Measurements from ENCODE around the gene SETD1B. TPM values are rescaled to one million over a fixed set of nuclear protein-coding genes. Genes with fewer than 3 reads are reported as not detected.

The SETD1B gene
- total RNA-seq, 3 donors from 2014 or later, result 4.2 to 7.9 (median 6.1) TPM

DNA sequence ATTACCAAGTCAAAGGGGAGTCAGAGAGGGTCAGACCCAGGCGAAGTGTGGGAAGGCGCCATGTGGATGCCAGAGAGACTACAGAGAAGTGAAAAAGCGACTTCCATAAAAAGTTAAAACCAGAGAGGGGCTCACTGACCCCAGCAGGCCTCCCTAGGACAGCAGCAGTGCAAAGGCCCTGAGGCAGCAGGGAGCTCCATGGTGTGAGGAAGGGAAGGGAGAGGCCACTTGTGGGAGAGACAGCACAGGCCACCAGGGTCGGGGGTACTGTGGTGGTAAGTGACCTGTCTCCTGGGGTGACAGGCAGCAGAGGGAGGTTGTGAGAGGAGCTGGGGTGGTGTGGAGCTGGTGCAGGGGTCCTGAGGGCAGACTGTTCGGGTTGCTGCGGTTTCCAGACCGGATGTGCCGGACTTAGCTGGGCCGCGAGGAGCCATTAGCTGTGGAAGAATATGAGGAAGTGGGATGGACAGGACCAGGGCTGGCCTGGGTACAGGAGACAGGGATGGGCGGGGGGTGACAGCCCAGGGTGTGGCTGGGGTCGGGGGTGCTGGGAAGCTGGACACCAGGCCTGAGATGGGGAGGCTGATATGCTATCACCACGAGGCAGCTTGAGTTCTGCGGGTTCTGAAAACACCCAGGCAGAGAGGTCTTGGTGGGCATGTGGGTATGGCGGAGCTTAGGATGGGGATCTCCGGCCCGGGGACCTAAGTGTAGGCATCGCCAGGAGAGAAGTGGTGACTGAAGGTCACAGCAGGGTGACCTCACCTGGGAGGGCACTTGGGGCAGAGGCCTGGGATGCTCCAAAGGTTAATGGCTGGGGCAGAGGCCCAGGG, 22.7 kb downstream of the SETD1B start:
- no peaks in the 10 kb centered on the region for H3K4me1 ChIP-seq
- TF ChIP-seq CTCF (IDR thresholded peaks at IDR 0.05), result no peak
- TF ChIP-seq POLR2A (IDR thresholded peaks at IDR 0.05), result no peak
- no peak for TF ChIP-seq POLR2AphosphoS5 (IDR thresholded peaks at IDR 0.05)
- H3K36me3 ChIP-seq, result peaks cover 28% of the 10 kb centered on the region
- intact Hi-C loops (cut with DNase I; ENCODE audit: low total_unique reads), result loop anchor here (10.0 kb wide), 1 partner anchor 308 kb away; no protein-coding TSS in a partner anchor
- H3K4me3 ChIP-seq, result no peak overlapping the region
- no peaks in the 10 kb centered on the region for H3K27me3 ChIP-seq
- no peak overlapping the region for H3K27ac ChIP-seq
- no peaks in the 10 kb centered on the region for H3K9me3 ChIP-seq
- no peak for DNase-seq (ENCODE audit: low spot score in 2 of 2)

DNA sequence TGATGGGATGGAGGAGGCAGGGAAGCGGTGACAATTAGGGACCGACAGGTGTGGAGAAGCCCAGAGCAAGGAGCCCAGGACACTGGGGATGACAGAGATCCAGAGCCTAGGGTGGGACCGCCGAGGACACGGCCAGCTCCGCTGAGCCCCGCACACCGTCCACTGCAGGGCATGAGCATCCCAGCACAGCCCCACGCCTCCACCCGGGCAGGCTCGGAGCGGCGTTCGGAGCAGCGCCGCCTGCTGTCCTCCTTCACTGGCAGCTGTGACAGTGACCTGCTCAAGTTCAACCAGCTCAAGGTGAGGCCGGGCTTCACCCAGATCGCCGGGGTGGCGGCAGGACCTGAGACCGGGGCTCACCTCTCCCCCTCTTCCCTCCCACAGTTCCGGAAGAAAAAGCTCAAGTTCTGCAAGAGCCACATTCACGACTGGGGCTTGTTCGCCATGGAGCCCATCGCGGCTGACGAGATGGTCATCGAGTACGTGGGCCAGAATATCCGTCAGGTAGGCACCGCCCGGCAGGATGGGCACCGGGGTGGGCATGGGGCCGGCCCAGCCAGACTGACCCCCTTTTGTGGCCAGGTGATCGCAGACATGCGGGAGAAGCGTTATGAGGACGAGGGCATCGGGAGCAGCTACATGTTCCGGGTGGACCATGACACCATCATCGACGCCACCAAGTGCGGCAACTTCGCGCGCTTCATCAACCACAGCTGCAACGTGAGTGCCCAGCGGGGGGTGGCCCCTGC, 23.7 kb downstream of the SETD1B start:
- H3K36me3 ChIP-seq, result peaks cover 27% of the 10 kb centered on the region
- TF ChIP-seq POLR2AphosphoS5 (IDR thresholded peaks at IDR 0.05) (no peak), POLR2A (IDR thresholded peaks at IDR 0.05) (no peak), CTCF (IDR thresholded peaks at IDR 0.05) (no peak)
- intact Hi-C loops (cut with DNase I; ENCODE audit: low total_unique reads), result loop anchor here (10.0 kb wide), 1 partner anchor 307 kb away; no protein-coding TSS in a partner anchor
- no peak overlapping the region for H3K27ac ChIP-seq
- H3K9me3 ChIP-seq, result no peaks in the 10 kb centered on the region
- H3K4me3 ChIP-seq, result no peak overlapping the region
- no peaks in the 10 kb centered on the region for H3K27me3 ChIP-seq
- DNase-seq (ENCODE audit: low spot score in 2 of 2), result no peak
- no peaks in the 10 kb centered on the region for H3K4me1 ChIP-seq

DNA sequence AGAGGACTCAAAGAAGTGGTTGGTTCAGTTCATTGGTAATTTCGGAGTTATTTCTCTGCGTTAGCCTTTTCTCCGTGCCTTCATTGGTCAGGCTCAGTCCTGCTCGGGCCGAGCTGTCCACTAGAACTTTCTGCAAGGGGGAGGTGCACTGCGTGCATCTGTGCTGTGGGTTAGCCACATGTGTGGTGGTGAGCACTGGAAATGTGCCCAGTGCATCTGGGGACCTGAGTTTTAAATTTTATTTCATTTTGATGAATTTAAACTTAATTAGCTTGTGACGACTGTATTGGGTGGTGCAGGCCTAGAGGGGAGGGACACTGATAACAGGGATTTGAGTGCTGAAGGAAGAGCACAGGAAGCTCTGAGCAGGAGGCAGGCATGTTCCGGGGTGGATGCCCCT, 24.5 kb downstream of the SETD1B start:
- intact Hi-C loops (cut with DNase I; ENCODE audit: low total_unique reads), result loop anchor here (10.0 kb wide), 1 partner anchor 306 kb away; no protein-coding TSS in a partner anchor
- TF ChIP-seq POLR2AphosphoS5 (IDR thresholded peaks at IDR 0.05) (no peak), POLR2A (IDR thresholded peaks at IDR 0.05) (no peak), CTCF (IDR thresholded peaks at IDR 0.05) (no peak)
- DNase-seq (ENCODE audit: low spot score in 2 of 2), result no peak
- no peaks in the 10 kb centered on the region for H3K27me3 ChIP-seq
- peaks cover 22% of the 10 kb centered on the region for H3K36me3 ChIP-seq
- no peak overlapping the region for H3K27ac ChIP-seq
- no peaks in the 10 kb centered on the region for H3K9me3 ChIP-seq
- H3K4me3 ChIP-seq, result no peak overlapping the region
- no peaks in the 10 kb centered on the region for H3K4me1 ChIP-seq

GRCh38 chr12:121828826-121829225, 25.0 kb downstream of the SETD1B start:
- intact Hi-C loops (cut with DNase I; ENCODE audit: low total_unique reads), result loop anchor here (10.0 kb wide), 1 partner anchor 306 kb away; no protein-coding TSS in a partner anchor
- Histone ChIP-seq H3K4me3 (no peak overlapping the region), H3K27ac (no peak overlapping the region)

More at GRCh38 chr12:121828826-121829225, 25.0 kb downstream of the SETD1B start:
- Histone ChIP-seq H3K4me1 (no peaks in the 10 kb centered on the region), H3K27me3 (no peaks in the 10 kb centered on the region), H3K9me3 (no peaks in the 10 kb centered on the region), H3K36me3 (peaks cover 22% of the 10 kb centered on the region)
- TF ChIP-seq POLR2AphosphoS5 (IDR thresholded peaks at IDR 0.05) (no peak), CTCF (IDR thresholded peaks at IDR 0.05) (no peak), POLR2A (IDR thresholded peaks at IDR 0.05) (no peak)
- no peak for DNase-seq (ENCODE audit: low spot score in 2 of 2)
